HUES6 (cell line): ENCODE measurements around the gene IFT88.
A peak's percentile ranks its signal among the peaks of the same experiment; 100 is the strongest.

Experiments
- H3K27ac ChIP-seq: 2 replicates; pipeline ENCODE4 v1.7.0; 2013; ENCODE audit warnings: low read depth, mild to moderate bottlenecking, low read length, inconsistent platforms
- H3K27me3 ChIP-seq: 2 replicates; pipeline ENCODE4 v1.6.1; 2013; ENCODE audit warnings: low read length; ENCODE audit not compliant: control insufficient read depth, insufficient read depth
- H3K36me3 ChIP-seq: 2 replicates; pipeline ENCODE4 v1.6.1; 2013; ENCODE audit warnings: low read length; ENCODE audit not compliant: control insufficient read depth, insufficient read depth
- H3K4me1 ChIP-seq: 2 replicates; pipeline ENCODE4 v1.6.1; 2013; ENCODE audit warnings: low read length; ENCODE audit not compliant: control insufficient read depth, insufficient read depth
- H3K4me3 ChIP-seq: 2 replicates; pipeline ENCODE4 v1.5.1; 2013; ENCODE audit warnings: low read depth, low read length
- H3K9ac ChIP-seq: one replicate; pipeline ENCODE4 v1.6.1; 2013; ENCODE audit warnings: mild to moderate bottlenecking, low read length
- H3K9me3 ChIP-seq: 2 replicates; pipeline ENCODE4 v1.6.1; 2013; ENCODE audit warnings: low read depth, low read length; ENCODE audit not compliant: control insufficient read depth, insufficient read depth

Gene IFT88

GRCh38 chr13:20536992-20537391 is 30.0 kb upstream of the IFT88 start:
- H3K4me1 ChIP-seq = no peaks in the 10 kb centered on the region; the same call in 1 of the 2 replicates
- H3K9ac ChIP-seq = no peak overlapping the region
- H3K27me3 ChIP-seq = peaks cover 51% of the 10 kb centered on the region
- H3K9me3 ChIP-seq = peaks cover 11% of the 10 kb centered on the region
- no peak overlapping the region for H3K27ac ChIP-seq
- no peaks in the 10 kb centered on the region for H3K36me3 ChIP-seq
- H3K4me3 ChIP-seq = no peak overlapping the region

DNA sequence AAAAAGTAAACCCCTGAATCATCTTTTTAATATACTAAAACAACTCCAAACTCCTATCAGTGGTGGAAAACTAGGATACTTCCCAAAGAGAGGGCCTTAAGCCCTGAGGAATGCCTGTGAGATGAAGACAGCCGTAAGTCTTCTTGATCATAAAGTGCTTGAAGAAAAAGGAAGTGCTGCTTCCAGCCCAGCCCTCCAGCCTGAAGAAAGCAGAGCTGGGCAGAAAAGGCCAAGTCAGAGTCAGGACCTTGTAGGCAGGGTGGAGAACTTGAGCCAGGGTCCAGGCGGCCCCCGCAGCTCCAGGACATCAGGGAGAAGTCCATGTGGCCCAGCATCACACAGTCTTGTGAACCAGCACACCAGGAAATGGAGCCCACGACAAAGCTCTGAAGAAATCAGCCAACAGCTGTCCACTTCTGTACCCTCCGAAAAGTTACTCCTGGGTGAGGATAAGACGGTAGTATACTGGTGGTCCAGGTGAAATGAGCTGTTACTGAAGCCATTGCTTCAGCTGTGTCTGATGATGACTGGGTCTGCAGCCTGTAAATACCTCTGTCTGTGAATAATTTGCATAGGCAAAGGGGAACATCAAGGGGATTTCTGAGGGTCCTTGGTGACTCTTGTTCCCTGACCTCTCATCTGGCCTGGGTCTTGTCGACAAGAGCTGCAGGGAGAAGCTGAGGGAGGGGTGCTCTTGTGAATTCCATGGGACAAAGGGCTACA is 22.6 kb upstream of the IFT88 start:
- Histone ChIP-seq H3K27ac (no peak overlapping the region), H3K9ac (no peak overlapping the region), H3K9me3 (no peaks in the 10 kb centered on the region), H3K4me3 (no peak overlapping the region), H3K4me1 (peaks cover 4% of the 10 kb centered on the region; the same call in 1 of the 2 replicates), H3K36me3 (no peaks in the 10 kb centered on the region), H3K27me3 (no peaks in the 10 kb centered on the region; the same call in 1 of the 2 replicates)

- H3K9ac ChIP-seq = no peak overlapping the region
- H3K27ac ChIP-seq = no peak overlapping the region
Observed at GRCh38 chr13:20546556-20546955, 20.4 kb upstream of the IFT88 start.

GRCh38 chr13:20547479-20547908 is 19.5 kb upstream of the IFT88 start:
- Histone ChIP-seq H3K27me3 (no peaks in the 10 kb centered on the region; the same call in 1 of the 2 replicates), H3K4me1 (peaks cover 4% of the 10 kb centered on the region; the same call in 1 of the 2 replicates), H3K4me3 (no peak overlapping the region), H3K36me3 (no peaks in the 10 kb centered on the region), H3K27ac (no peak overlapping the region), H3K9ac (no peak overlapping the region), H3K9me3 (no peaks in the 10 kb centered on the region)

More at GRCh38 chr13:20546556-20546955, 20.4 kb upstream of the IFT88 start:
- H3K27me3 ChIP-seq = no peaks in the 10 kb centered on the region; the same call in 1 of the 2 replicates
- H3K9me3 ChIP-seq = no peaks in the 10 kb centered on the region
- H3K4me3 ChIP-seq = no peak overlapping the region
- H3K36me3 ChIP-seq = no peaks in the 10 kb centered on the region
- peaks cover 4% of the 10 kb centered on the region; the same call in 1 of the 2 replicates for H3K4me1 ChIP-seq

DNA sequence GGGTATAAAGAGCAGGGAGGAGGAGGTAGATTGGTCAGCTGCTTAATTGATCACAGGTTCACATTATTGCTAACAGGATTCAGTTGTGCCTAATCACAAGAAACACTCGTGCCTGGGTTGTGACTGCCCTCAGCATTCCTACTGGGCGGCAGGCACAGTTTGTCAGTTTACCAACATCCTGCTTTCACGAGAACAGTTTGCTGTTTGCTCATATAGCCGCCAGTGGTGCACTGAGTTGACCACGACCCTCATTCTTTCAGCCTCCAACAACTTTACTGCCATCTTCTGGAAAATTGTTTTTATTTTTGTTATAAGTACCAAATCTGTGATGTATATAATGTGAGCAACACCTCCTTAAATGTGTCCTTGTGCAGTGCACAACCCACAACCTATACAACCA is 16.2 kb upstream of the IFT88 start:
- no peaks in the 10 kb centered on the region; the same call in 1 of the 2 replicates for H3K27me3 ChIP-seq
- H3K9ac ChIP-seq = no peak overlapping the region
- no peak overlapping the region for H3K27ac ChIP-seq
- H3K4me1 ChIP-seq = no peaks in the 10 kb centered on the region
- no peaks in the 10 kb centered on the region for H3K36me3 ChIP-seq
- no peak overlapping the region for H3K4me3 ChIP-seq
- no peaks in the 10 kb centered on the region for H3K9me3 ChIP-seq

GRCh38 chr13:20553311-20553710 is 13.6 kb upstream of the IFT88 start:
- H3K36me3 ChIP-seq = no peaks in the 10 kb centered on the region
- H3K27ac ChIP-seq = no peak overlapping the region
- no peaks in the 10 kb centered on the region for H3K4me1 ChIP-seq
- no peaks in the 10 kb centered on the region for H3K27me3 ChIP-seq
- no peaks in the 10 kb centered on the region for H3K9me3 ChIP-seq
- H3K4me3 ChIP-seq = no peak overlapping the region
- no peak overlapping the region for H3K9ac ChIP-seq

DNA sequence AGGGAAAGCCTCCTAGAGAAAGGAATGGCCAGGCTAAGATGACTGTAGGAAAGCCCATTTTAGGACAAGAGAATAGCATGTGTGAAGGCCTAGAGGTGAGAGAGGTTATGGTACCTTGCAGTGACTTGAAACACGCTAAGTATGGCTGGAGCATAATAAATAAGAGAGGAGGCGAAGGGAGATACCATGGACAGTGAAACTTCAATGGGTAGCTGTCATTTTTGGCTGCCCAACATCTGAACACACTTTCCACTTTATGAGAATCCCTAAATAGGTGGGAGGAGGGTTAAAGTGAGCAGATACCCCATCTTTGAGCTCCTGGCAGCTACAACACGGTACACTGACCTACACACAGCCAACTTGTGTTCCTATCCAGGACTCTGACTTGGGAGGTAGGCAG is 8.0 kb upstream of the IFT88 start:
- no peak overlapping the region for H3K27ac ChIP-seq
- no peak overlapping the region for H3K9ac ChIP-seq
- no peaks in the 10 kb centered on the region for H3K27me3 ChIP-seq
- H3K9me3 ChIP-seq = 0 out of 2 replicates have a peak, but pooled peaks cover 3% of the 10 kb centered on the region
- H3K36me3 ChIP-seq = no peaks in the 10 kb centered on the region
- no peak overlapping the region for H3K4me3 ChIP-seq
- no peaks in the 10 kb centered on the region for H3K4me1 ChIP-seq

GRCh38 chr13:20559659-20560356 is 7.1 kb upstream of the IFT88 start:
- no peak overlapping the region for H3K4me3 ChIP-seq
- no peak overlapping the region for H3K9ac ChIP-seq
- no peaks in the 10 kb centered on the region for H3K4me1 ChIP-seq
- no peak overlapping the region for H3K27ac ChIP-seq
- H3K9me3 ChIP-seq = peaks cover 11% of the 10 kb centered on the region
- H3K27me3 ChIP-seq = no peaks in the 10 kb centered on the region
- H3K36me3 ChIP-seq = no peaks in the 10 kb centered on the region

GRCh38 chr13:20561741-20562140 is 5.2 kb upstream of the IFT88 start:
- no peaks in the 10 kb centered on the region for H3K4me1 ChIP-seq
- no peak overlapping the region for H3K4me3 ChIP-seq
- no peak overlapping the region for H3K9ac ChIP-seq
- peaks cover 22% of the 10 kb centered on the region for H3K9me3 ChIP-seq
- no peaks in the 10 kb centered on the region for H3K36me3 ChIP-seq
- H3K27ac ChIP-seq = no peak overlapping the region
- no peaks in the 10 kb centered on the region for H3K27me3 ChIP-seq

DNA sequence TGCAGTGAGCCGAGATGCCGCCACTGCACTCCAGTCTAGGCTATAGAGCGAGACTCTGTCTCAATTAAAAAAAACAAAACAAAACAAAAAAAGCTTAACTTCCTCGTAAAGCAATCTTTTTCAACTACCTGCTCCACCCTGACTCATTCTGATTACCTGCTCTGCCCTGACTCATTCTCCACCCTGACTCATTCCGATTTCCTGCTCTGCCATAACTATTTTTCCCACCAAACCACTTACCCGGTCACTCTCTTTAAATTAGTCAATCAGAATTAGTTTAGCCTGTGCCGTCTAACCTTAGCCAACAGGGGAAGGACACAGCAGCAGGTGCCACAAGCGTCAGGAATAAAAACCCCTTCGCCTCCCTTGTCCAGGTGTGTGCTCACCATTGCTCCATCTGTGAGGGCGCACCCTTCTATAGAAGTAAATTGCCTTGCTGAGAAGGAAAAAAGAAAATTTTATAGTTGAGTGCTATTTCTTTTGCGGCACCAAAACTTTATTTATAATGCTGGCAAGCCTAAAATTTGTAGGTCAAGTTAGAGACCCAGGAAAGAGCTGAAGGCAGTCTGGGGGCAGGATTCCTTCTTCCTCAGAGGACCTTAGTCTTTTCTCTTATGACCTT is 1.7 kb upstream of the IFT88 start:
- Histone ChIP-seq H3K9me3 (peaks cover 22% of the 10 kb centered on the region), H3K27me3 (no peaks in the 10 kb centered on the region), H3K9ac (no peak overlapping the region), H3K27ac (no peak overlapping the region), H3K4me3 (no peak overlapping the region), H3K4me1 (no peaks in the 10 kb centered on the region), H3K36me3 (no peaks in the 10 kb centered on the region)

DNA sequence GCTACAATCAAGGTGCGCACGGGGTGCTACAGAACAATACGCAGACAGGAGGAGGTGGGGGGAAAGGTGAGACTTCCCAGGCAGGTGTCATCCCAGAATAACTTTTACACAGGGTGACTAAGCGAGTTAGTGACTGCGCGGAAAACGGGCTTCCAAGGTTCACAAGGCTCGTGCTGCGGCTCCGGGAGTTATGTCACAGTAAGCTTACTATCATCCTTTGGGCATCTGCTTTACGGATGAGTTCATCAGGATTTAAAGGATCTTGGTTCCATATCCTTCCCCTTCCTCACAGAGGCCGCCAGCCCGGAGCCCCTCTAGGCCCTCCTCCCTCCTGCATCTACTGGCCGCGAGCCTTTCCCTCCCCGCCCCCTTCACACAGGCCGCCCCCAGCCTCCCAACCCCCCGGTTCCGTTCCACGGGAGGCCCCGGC is 474 bp upstream of the IFT88 start:
- 0 out of 2 replicates have a peak overlapping the region, but pooled peaks have one; percentile 19 for H3K27ac ChIP-seq

More for the DNA sequence above, 474 bp upstream of the IFT88 start:
- Histone ChIP-seq H3K36me3 (no peaks in the 10 kb centered on the region), H3K27me3 (no peaks in the 10 kb centered on the region), H3K9me3 (peaks cover 22% of the 10 kb centered on the region), H3K4me1 (no peaks in the 10 kb centered on the region), H3K4me3 (peak overlapping the region; percentile 83), H3K9ac (peak overlapping the region; percentile 47)
